HG03520 (cell line): ENCODE results near the gene PLEKHG7.
"Not testable (repeated sequence)": the region's sequence is repeated elsewhere in the genome, so short reads cannot be mapped to it uniquely, and the experiment has no call there.

Source experiments
- ATAC-seq: cut with Tn5 transposase; IDR thresholded peaks from one replicate; pipeline ENCODE4 v1.9.1; 2021; ENCODE audit warnings: mild to moderate bottlenecking, moderate library complexity; ENCODE audit not compliant: unreplicated experiment

Gene PLEKHG7

GRCh38 chr12:92794356-92794755, 91.6 kb downstream of the PLEKHG7 start:
- ATAC-seq = not testable (repeated sequence)

DNA sequence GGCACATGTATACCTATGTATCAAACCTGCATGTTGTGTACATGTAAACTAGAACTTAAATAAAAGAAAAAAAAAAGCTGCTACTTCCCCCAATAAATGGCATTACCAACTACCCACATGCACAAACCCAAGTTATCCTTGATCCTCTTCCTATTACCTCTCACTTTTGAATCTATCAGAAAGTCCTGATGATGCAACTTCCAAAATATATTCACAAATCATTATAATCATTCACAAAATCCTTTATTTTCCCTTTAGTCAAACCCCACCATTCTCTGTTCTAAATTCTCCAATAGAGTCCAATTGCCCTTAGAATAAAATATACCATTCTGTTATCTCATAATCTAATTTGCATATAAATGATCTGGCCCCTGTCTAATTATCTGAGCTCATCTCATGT, 92.0 kb downstream of the PLEKHG7 start:
- no peak for ATAC-seq

DNA sequence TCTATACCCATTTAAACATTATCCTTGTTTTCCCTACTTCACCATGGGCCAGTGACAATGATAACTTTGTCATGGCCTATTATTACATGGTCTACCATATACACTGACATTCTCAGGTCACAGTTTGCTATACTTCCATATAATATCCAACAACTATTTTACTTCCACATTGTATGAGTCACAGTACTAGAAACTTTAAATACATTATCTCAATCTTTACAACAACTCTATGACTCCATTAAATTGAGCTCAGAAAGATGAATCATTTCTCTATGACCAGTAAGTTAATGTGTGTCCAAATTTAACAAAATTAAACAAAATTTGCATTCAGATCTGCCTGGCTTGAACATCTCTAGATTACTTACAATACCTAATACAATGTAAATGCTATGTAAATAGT, 93.9 kb downstream of the PLEKHG7 start:
- no peak for ATAC-seq

- no peak for ATAC-seq
Observed at GRCh38 chr12:92802906-92803305, 100.1 kb downstream of the PLEKHG7 start.

- no peak for ATAC-seq
Observed at GRCh38 chr12:92803903-92804302, 101.1 kb downstream of the PLEKHG7 start.

GRCh38 chr12:92810370-92810769, 107.6 kb downstream of the PLEKHG7 start:
- peak; percentile 61 for ATAC-seq

- no peak for ATAC-seq
Observed at GRCh38 chr12:92814584-92814983, 111.8 kb downstream of the PLEKHG7 start.

DNA sequence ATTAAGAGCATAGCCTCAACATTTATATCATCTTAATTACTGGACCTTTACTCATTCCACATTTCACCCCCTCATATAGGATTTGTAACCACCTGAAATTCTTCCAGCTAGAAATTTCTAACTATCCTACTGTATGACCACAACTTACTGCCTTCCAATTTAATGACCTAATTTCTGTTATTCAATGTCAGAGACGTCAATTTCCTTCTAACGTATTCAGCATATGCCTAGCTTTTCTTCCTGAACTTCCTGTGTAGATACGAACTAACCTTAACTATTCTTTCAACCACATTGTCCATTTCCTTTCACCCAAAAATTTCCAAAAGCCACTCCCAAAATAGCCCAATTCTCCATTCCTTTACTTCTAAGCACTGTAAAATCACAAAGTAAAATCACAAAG, 118.4 kb downstream of the PLEKHG7 start:
- no peak for ATAC-seq
